Thyroid gland (tissue), 4 donors: ENCODE data around the gene FOSB.

Experiments
- POLR2A ChIP-seq, 2 donors: fragments of 450-650 bp; IDR thresholded peaks; one replicate each; pipeline ENCODE4 v1.6.1; 2017; ENCODE audit warnings: antibody characterized with exemption in 2 of 2, mild to moderate bottlenecking in 2 of 2, moderate library complexity in 1 of 2
- TF ChIP-seq, protein P1 (sequence below), 6 experiments: fragments of 200-600 bp in 3 of 6; fragments of 450-650 bp in 3 of 6; sonication (generic) in 3 of 6; IDR thresholded peaks; one replicate each; pipeline ENCODE4 v1.5.1; 2016 to 2019; ENCODE audit warnings: antibody characterized with exemption in 6 of 6, mild to moderate bottlenecking in 2 of 6, inconsistent platforms in 1 of 6, moderate library complexity in 1 of 6

DNA sequence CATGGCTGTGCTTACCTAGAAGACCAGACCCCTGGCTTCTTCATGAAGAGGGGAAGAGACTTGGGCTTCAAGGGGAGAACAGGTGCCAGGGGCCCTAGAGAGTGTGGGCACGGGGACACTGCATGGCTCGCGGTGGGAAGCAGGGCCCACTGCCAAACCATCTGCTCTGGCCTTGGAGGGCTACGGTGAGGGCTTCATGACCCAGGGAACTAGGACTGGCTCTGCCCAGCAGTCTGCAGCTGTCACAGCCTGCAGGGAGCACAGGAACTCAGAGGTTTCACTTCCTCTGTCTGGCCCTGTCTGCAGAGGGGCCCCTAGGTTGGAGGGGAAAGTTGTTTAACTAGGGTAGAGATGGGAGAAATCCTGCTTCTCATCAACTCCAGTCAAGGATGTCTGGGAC lies 48.4 kb upstream of the FOSB start:
- TF ChIP-seq, protein P1, sequence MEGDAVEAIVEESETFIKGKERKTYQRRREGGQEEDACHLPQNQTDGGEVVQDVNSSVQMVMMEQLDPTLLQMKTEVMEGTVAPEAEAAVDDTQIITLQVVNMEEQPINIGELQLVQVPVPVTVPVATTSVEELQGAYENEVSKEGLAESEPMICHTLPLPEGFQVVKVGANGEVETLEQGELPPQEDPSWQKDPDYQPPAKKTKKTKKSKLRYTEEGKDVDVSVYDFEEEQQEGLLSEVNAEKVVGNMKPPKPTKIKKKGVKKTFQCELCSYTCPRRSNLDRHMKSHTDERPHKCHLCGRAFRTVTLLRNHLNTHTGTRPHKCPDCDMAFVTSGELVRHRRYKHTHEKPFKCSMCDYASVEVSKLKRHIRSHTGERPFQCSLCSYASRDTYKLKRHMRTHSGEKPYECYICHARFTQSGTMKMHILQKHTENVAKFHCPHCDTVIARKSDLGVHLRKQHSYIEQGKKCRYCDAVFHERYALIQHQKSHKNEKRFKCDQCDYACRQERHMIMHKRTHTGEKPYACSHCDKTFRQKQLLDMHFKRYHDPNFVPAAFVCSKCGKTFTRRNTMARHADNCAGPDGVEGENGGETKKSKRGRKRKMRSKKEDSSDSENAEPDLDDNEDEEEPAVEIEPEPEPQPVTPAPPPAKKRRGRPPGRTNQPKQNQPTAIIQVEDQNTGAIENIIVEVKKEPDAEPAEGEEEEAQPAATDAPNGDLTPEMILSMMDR (IDR thresholded peaks at IDR 0.05), result no peak
- no peak for TF ChIP-seq POLR2A (IDR thresholded peaks at IDR 0.05)
